ENCODE measurements around the gene PFKFB3. TPM values are rescaled to one million over a fixed set of nuclear protein-coding genes. Genes with fewer than 3 reads are reported as not detected.
A peak's percentile ranks its signal among the peaks of the same experiment; 100 is the strongest.

Gene PFKFB3
- total RNA-seq, 1 experiment from 2014 or later, result 36.8 TPM

DNA sequence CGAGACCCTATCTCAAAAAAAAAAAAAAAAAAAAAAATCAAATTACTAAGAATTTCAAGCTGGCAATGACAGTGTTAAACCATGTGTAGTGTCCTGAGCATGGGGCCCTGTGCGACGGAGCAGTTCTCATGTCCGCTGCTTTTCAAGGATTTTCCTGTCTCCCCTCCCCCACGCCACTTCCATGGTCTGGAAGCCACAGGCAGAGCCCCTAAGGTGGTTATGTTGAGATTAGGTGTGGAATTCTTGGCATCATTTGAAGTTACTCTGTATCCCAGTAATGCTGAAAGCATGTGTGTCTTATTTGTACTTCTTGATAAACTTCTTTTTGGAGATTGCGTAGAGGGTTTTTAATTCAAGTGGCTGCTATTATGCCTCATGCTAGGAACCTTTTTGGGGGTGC, 65.2 kb downstream of the PFKFB3 start:
- no peaks in the 10 kb centered on the region for H3K4me1 ChIP-seq (ENCODE audit: insufficient read depth, low read length)
- no peaks in the 10 kb centered on the region for H3K79me2 ChIP-seq (ENCODE audit: insufficient read depth, low read length)
- TF ChIP-seq, protein P1, sequence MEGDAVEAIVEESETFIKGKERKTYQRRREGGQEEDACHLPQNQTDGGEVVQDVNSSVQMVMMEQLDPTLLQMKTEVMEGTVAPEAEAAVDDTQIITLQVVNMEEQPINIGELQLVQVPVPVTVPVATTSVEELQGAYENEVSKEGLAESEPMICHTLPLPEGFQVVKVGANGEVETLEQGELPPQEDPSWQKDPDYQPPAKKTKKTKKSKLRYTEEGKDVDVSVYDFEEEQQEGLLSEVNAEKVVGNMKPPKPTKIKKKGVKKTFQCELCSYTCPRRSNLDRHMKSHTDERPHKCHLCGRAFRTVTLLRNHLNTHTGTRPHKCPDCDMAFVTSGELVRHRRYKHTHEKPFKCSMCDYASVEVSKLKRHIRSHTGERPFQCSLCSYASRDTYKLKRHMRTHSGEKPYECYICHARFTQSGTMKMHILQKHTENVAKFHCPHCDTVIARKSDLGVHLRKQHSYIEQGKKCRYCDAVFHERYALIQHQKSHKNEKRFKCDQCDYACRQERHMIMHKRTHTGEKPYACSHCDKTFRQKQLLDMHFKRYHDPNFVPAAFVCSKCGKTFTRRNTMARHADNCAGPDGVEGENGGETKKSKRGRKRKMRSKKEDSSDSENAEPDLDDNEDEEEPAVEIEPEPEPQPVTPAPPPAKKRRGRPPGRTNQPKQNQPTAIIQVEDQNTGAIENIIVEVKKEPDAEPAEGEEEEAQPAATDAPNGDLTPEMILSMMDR (conservative IDR thresholded peaks at IDR 0.05), result no peak
- H2AFZ ChIP-seq (ENCODE audit: low read length), result no peak overlapping the region
- H3K27ac Mint-ChIP-seq, result peak overlapping the region in 1 of 3 experiments; percentile 86; a peak in 1 of 7 replicates
- peak overlapping the region; percentile 44 for H2BK120ac ChIP-seq (ENCODE audit: low read depth, low read length, poor library complexity, severe bottlenecking)
- no peaks in the 10 kb centered on the region for H3K23me2 ChIP-seq (ENCODE audit: insufficient read length, low read depth, low read length, poor library complexity, severe bottlenecking)
- H3T11ph ChIP-seq (ENCODE audit: low read length), result no peak overlapping the region
- DNase-seq, result no peak
- H2BK5ac ChIP-seq (ENCODE audit: insufficient read length, low read length), result no peak overlapping the region
- no CpG with 5 or more reads among the region's 6 CpGs for WGBS (ENCODE audit: extremely low coverage, insufficient read length, low lambda C conversion rate)
- no peak overlapping the region for H3K14ac ChIP-seq (ENCODE audit: insufficient read depth, low read length)
- no peak overlapping the region for H3K9ac ChIP-seq (ENCODE audit: extremely low read depth, insufficient read length, low read length)
- H3K23ac ChIP-seq (ENCODE audit: insufficient read length, low read depth, low read length), result no peak overlapping the region
- no peaks in the 10 kb centered on the region for H4K20me1 ChIP-seq (ENCODE audit: control insufficient read depth, insufficient read depth, insufficient read length)
- no peak overlapping the region for H3K4me3 Mint-ChIP-seq
- H3K36me3 Mint-ChIP-seq (ENCODE audit: insufficient read depth in 1 of 3, low read depth in 3 of 3), result peaks cover 0 to 4% (median 0%) of the 10 kb centered on the region in 3 experiments; a peak in 1 of 7 replicates
- no peak overlapping the region for H3K4me2 ChIP-seq (ENCODE audit: insufficient read depth, insufficient read length, low read length)
- H3K27me3 Mint-ChIP-seq (ENCODE audit: low read depth), result peaks cover 2% of the 10 kb centered on the region
- H3K79me1 ChIP-seq (ENCODE audit: insufficient read depth, low read depth, low read length, poor library complexity, severe bottlenecking), result no peaks in the 10 kb centered on the region
- no peaks in the 10 kb centered on the region; a peak in 1 of 5 replicates for H3K9me3 Mint-ChIP-seq
- H3K18ac ChIP-seq (ENCODE audit: insufficient read length, low read depth, low read length), result no peak overlapping the region
- H2BK20ac ChIP-seq (ENCODE audit: low read depth, low read length, poor library complexity, severe bottlenecking), result no peak overlapping the region
- H3K27ac ChIP-seq (ENCODE audit: insufficient read length, low read depth, low read length), result no peak overlapping the region
- no peaks in the 10 kb centered on the region for H3K9me3 ChIP-seq (ENCODE audit: control insufficient read depth, low read depth, low read length)
- H2BK15ac ChIP-seq (ENCODE audit: low read depth, low read length), result no peak overlapping the region
- no peak overlapping the region for H3K4ac ChIP-seq (ENCODE audit: low read depth, low read length)
- no peak overlapping the region for H3K56ac ChIP-seq (ENCODE audit: insufficient read length, low read depth, low read length)
- H3K4me1 Mint-ChIP-seq, result peaks cover 6% of the 10 kb centered on the region in 2 experiments; a peak in 3 of 4 replicates
- H3K27me3 ChIP-seq (ENCODE audit: insufficient read depth, low read length), result no peaks in the 10 kb centered on the region
- no peak overlapping the region for H2AK5ac ChIP-seq (ENCODE audit: insufficient read length, low read length)
- no peak overlapping the region for H4K8ac ChIP-seq (replicated peaks; ENCODE audit: insufficient read length, low read depth, low read length)
- H4K91ac ChIP-seq (ENCODE audit: insufficient read length, low read depth, low read length), result no peak overlapping the region
- H2BK12ac ChIP-seq (ENCODE audit: insufficient read length, low read depth, low read length), result no peak overlapping the region
- no peak overlapping the region for H4K5ac ChIP-seq (ENCODE audit: insufficient read length, low read depth, low read length)

Data from H9 (cell line).